ENCODE results near the gene DPEP2NB.

The DPEP2NB gene

GRCh38 chr16:67982011-67982696 is 33.6 kb downstream of the DPEP2NB start:
- TF ChIP-seq TAF1 (IDR thresholded peaks at IDR 0.05; ENCODE audit: borderline replicate concordance, insufficient read depth, low read length) (no peak), SIN3A (IDR thresholded peaks at IDR 0.05; ENCODE audit: borderline replicate concordance, insufficient read depth, low read length) (no peak), FOXP2 (optimal IDR thresholded peaks at IDR 0.05; ENCODE audit: borderline replicate concordance, extremely low read depth, extremely low read length, insufficient read depth) (no peak), REST (IDR thresholded peaks at IDR 0.05; ENCODE audit: insufficient read depth in 1 of 2, low read depth in 2 of 2, low read length in 2 of 2) (no peak), POLR2AphosphoS5 (IDR thresholded peaks at IDR 0.05; ENCODE audit: low read depth, low read length) (no peak)

GRCh38 chr16:67979955-67980678 is 35.6 kb downstream of the DPEP2NB start, which contains the start of gene DPEP3:
Gene DPEP3 (minus strand): TSS chr16:67980499. CDS start chr16:67980380, 119 bp downstream.
- TF ChIP-seq TAF1 (IDR thresholded peaks at IDR 0.05; ENCODE audit: borderline replicate concordance, insufficient read depth, low read length) (no peak), POLR2AphosphoS5 (IDR thresholded peaks at IDR 0.05; ENCODE audit: low read depth, low read length) (no peak), FOXP2 (optimal IDR thresholded peaks at IDR 0.05; ENCODE audit: borderline replicate concordance, extremely low read depth, extremely low read length, insufficient read depth) (no peak), SIN3A (IDR thresholded peaks at IDR 0.05; ENCODE audit: borderline replicate concordance, insufficient read depth, low read length) (no peak), REST (IDR thresholded peaks at IDR 0.05; ENCODE audit: insufficient read depth in 1 of 2, low read depth in 2 of 2, low read length in 2 of 2) (no peak)

- TF ChIP-seq SIN3A (IDR thresholded peaks at IDR 0.05; ENCODE audit: borderline replicate concordance, insufficient read depth, low read length) (no peak), FOXP2 (optimal IDR thresholded peaks at IDR 0.05; ENCODE audit: borderline replicate concordance, extremely low read depth, extremely low read length, insufficient read depth) (no peak), POLR2AphosphoS5 (IDR thresholded peaks at IDR 0.05; ENCODE audit: low read depth, low read length) (no peak), REST (IDR thresholded peaks at IDR 0.05; ENCODE audit: insufficient read depth in 1 of 2, low read depth in 2 of 2, low read length in 2 of 2) (no peak), TAF1 (IDR thresholded peaks at IDR 0.05; ENCODE audit: borderline replicate concordance, insufficient read depth, low read length) (no peak)
Observed at GRCh38 chr16:67977469-67978227, 38.1 kb downstream of the DPEP2NB start.

- TF ChIP-seq FOXP2 (optimal IDR thresholded peaks at IDR 0.05; ENCODE audit: borderline replicate concordance, extremely low read depth, extremely low read length, insufficient read depth) (no peak), POLR2AphosphoS5 (IDR thresholded peaks at IDR 0.05; ENCODE audit: low read depth, low read length) (no peak), REST (IDR thresholded peaks at IDR 0.05; ENCODE audit: insufficient read depth in 1 of 2, low read depth in 2 of 2, low read length in 2 of 2) (no peak), TAF1 (IDR thresholded peaks at IDR 0.05; ENCODE audit: borderline replicate concordance, insufficient read depth, low read length) (no peak), SIN3A (IDR thresholded peaks at IDR 0.05; ENCODE audit: borderline replicate concordance, insufficient read depth, low read length) (no peak)
Observed at GRCh38 chr16:67977005-67977404, 38.7 kb downstream of the DPEP2NB start.
